Mucosa of gallbladder (tissue), 1 donor: ENCODE measurements around the gene MYO1E. TPM values are rescaled to one million over a fixed set of nuclear protein-coding genes. Genes with fewer than 3 reads are reported as not detected.

Experiments
- DNase-seq: peaks from one replicate; pipeline ENCODE4 v3.0.0-alpha.2; 2020; ENCODE audit warnings: low spot score
- total RNA-seq: library from RNA; stranded (reverse); gene quantifications from one replicate; pipeline ENCODE4 v1.2.1, GENCODE V29; 2021
- donor health status: DM: no; HTN: no; CAD: no.

The MYO1E gene
- total RNA-seq, 1 donor from 2014 or later: 204 TPM

GRCh38 chr15:59266028-59266427, 106.6 kb downstream of the MYO1E start:
- DNase-seq: peak; percentile 56

GRCh38 chr15:59262316-59262715, 110.4 kb downstream of the MYO1E start:
- no peak for DNase-seq

- peak; percentile 40 for DNase-seq
These were observed 112.6 kb downstream of the MYO1E start for GRCh38 chr15:59260090-59260489.

GRCh38 chr15:59259137-59259943, 113.3 kb downstream of the MYO1E start:
- DNase-seq: no peak

GRCh38 chr15:59258317-59258716, 114.4 kb downstream of the MYO1E start:
- DNase-seq: no peak

GRCh38 chr15:59257140-59257539, 115.5 kb downstream of the MYO1E start:
- DNase-seq: no peak

GRCh38 chr15:59256482-59256881, 116.2 kb downstream of the MYO1E start:
- no peak for DNase-seq

- peak; percentile 84 for DNase-seq
These were observed 116.9 kb downstream of the MYO1E start for GRCh38 chr15:59255680-59256336.

GRCh38 chr15:59252137-59252536, 120.5 kb downstream of the MYO1E start:
- DNase-seq: no peak

GRCh38 chr15:59251001-59251845, 121.4 kb downstream of the MYO1E start:
- no peak for DNase-seq

GRCh38 chr15:59250249-59250648, 122.4 kb downstream of the MYO1E start:
- DNase-seq: no peak

GRCh38 chr15:59249816-59250215, 122.9 kb downstream of the MYO1E start:
- no peak for DNase-seq

GRCh38 chr15:59247364-59247763, 125.3 kb downstream of the MYO1E start:
- DNase-seq: peak; percentile 58

- no peak for DNase-seq
These were observed 127.1 kb downstream of the MYO1E start for GRCh38 chr15:59245559-59245958.

GRCh38 chr15:59244337-59244736, 128.3 kb downstream of the MYO1E start:
- no peak for DNase-seq

- no peak for DNase-seq
These were observed 129.0 kb downstream of the MYO1E start for GRCh38 chr15:59243622-59244021.

- no peak for DNase-seq
These were observed 130.0 kb downstream of the MYO1E start for GRCh38 chr15:59242649-59243048.

GRCh38 chr15:59240036-59240435, 132.6 kb downstream of the MYO1E start:
- no peak for DNase-seq

- DNase-seq: no peak
These were observed 134.7 kb downstream of the MYO1E start for GRCh38 chr15:59237924-59238331.

GRCh38 chr15:59237119-59237855, 135.4 kb downstream of the MYO1E start:
- DNase-seq: no peak

GRCh38 chr15:59236394-59236793, 136.3 kb downstream of the MYO1E start:
- DNase-seq: no peak

GRCh38 chr15:59232476-59232875, 140.2 kb downstream of the MYO1E start:
- DNase-seq: no peak
